ENCODE results near the gene TM7SF3. TPM values are rescaled to one million over a fixed set of nuclear protein-coding genes. Genes with fewer than 3 reads are reported as not detected.
A peak's percentile ranks its signal among the peaks of the same experiment; 100 is the strongest.

Gene TM7SF3
- total RNA-seq (ENCODE audit: unreplicated experiment) = 30.3 TPM
- long read RNA-seq, transcript TM7SF3-201 (12 exons, 2,709 nt) = major isoform, 12 of 23 reads
- long read RNA-seq, partial matches to known transcripts = 0 of 23 reads
- long read RNA-seq, other reads (novel, unspliced or antisense) = 11 of 23 reads

- peaks cover 6% of the 10 kb centered on the region for H3K27me3 Mint-ChIP-seq (ENCODE audit: unreplicated experiment)
- peak within 1 kb of the TSS; percentile 81 for H3K27ac Mint-ChIP-seq (ENCODE audit: unreplicated experiment)
- peak; percentile 94 for DNase-seq
- H3K4me1 Mint-ChIP-seq (ENCODE audit: low read depth, unreplicated experiment) = peaks cover 24% of the 10 kb centered on the region
- peaks cover 3% of the 10 kb centered on the region for H3K9me3 Mint-ChIP-seq (ENCODE audit: unreplicated experiment)
- no peaks in the 10 kb centered on the region for H3K36me3 Mint-ChIP-seq (ENCODE audit: unreplicated experiment)
- peak; percentile 91 for TF ChIP-seq CTCF (IDR thresholded peaks at IDR 0.05; ENCODE audit: partially characterized antibody, unreplicated experiment)
- peak within 1 kb of the TSS; percentile 98 for H3K4me3 Mint-ChIP-seq (ENCODE audit: unreplicated experiment)
These were observed at the start of gene TM7SF3 for GRCh38 chr12:27014085-27014858. TSS of gene TM7SF3 (minus strand) at chr12:27014384. CDS start at chr12:27014168, 216 bp downstream.

- H3K4me3 Mint-ChIP-seq (ENCODE audit: unreplicated experiment) = no peak overlapping the region
- H3K4me1 Mint-ChIP-seq (ENCODE audit: low read depth, unreplicated experiment) = no peaks in the 10 kb centered on the region
- no peak overlapping the region for H3K27ac Mint-ChIP-seq (ENCODE audit: unreplicated experiment)
- no peaks in the 10 kb centered on the region for H3K9me3 Mint-ChIP-seq (ENCODE audit: unreplicated experiment)
- DNase-seq = no peak
- H3K27me3 Mint-ChIP-seq (ENCODE audit: unreplicated experiment) = peaks cover 2% of the 10 kb centered on the region
- no peak for TF ChIP-seq CTCF (IDR thresholded peaks at IDR 0.05; ENCODE audit: partially characterized antibody, unreplicated experiment)
- no peaks in the 10 kb centered on the region for H3K36me3 Mint-ChIP-seq (ENCODE audit: unreplicated experiment)
These were observed 49.2 kb upstream of the TM7SF3 start for GRCh38 chr12:27063250-27063851.

GRCh38 chr12:27061317-27061716, 47.1 kb upstream of the TM7SF3 start:
- no peak overlapping the region for H3K4me3 Mint-ChIP-seq (ENCODE audit: unreplicated experiment)
- peaks cover 2% of the 10 kb centered on the region for H3K27me3 Mint-ChIP-seq (ENCODE audit: unreplicated experiment)
- H3K36me3 Mint-ChIP-seq (ENCODE audit: unreplicated experiment) = no peaks in the 10 kb centered on the region
- no peak for TF ChIP-seq CTCF (IDR thresholded peaks at IDR 0.05; ENCODE audit: partially characterized antibody, unreplicated experiment)
- H3K4me1 Mint-ChIP-seq (ENCODE audit: low read depth, unreplicated experiment) = no peaks in the 10 kb centered on the region
- H3K9me3 Mint-ChIP-seq (ENCODE audit: unreplicated experiment) = no peaks in the 10 kb centered on the region
- H3K27ac Mint-ChIP-seq (ENCODE audit: unreplicated experiment) = no peak overlapping the region
- no peak for DNase-seq

- no peak for TF ChIP-seq CTCF (IDR thresholded peaks at IDR 0.05; ENCODE audit: partially characterized antibody, unreplicated experiment)
- Mint-ChIP-seq H3K4me3 (ENCODE audit: unreplicated experiment) (no peak overlapping the region), H3K36me3 (ENCODE audit: unreplicated experiment) (no peaks in the 10 kb centered on the region), H3K4me1 (ENCODE audit: low read depth, unreplicated experiment) (no peaks in the 10 kb centered on the region), H3K9me3 (ENCODE audit: unreplicated experiment) (no peaks in the 10 kb centered on the region), H3K27me3 (ENCODE audit: unreplicated experiment) (peaks cover 1% of the 10 kb centered on the region), H3K27ac (ENCODE audit: unreplicated experiment) (no peak overlapping the region)
- no peak for DNase-seq
These were observed 46.6 kb upstream of the TM7SF3 start for GRCh38 chr12:27060740-27061139.

- H3K36me3 Mint-ChIP-seq (ENCODE audit: unreplicated experiment) = no peaks in the 10 kb centered on the region
- TF ChIP-seq CTCF (IDR thresholded peaks at IDR 0.05; ENCODE audit: partially characterized antibody, unreplicated experiment) = no peak
- no peak overlapping the region for H3K27ac Mint-ChIP-seq (ENCODE audit: unreplicated experiment)
- no peak overlapping the region for H3K4me3 Mint-ChIP-seq (ENCODE audit: unreplicated experiment)
- no peaks in the 10 kb centered on the region for H3K9me3 Mint-ChIP-seq (ENCODE audit: unreplicated experiment)
- DNase-seq = no peak
- no peaks in the 10 kb centered on the region for H3K4me1 Mint-ChIP-seq (ENCODE audit: low read depth, unreplicated experiment)
- H3K27me3 Mint-ChIP-seq (ENCODE audit: unreplicated experiment) = no peaks in the 10 kb centered on the region
These were observed 43.4 kb upstream of the TM7SF3 start for GRCh38 chr12:27057543-27057942.

All from glutamatergic neuron (in vitro differentiated cells).